Ectodermal cell (in vitro differentiated cells): ENCODE results near the gene ARL17B.
"Not testable (repeated sequence)": the region's sequence is repeated elsewhere in the genome, so short reads cannot be mapped to it uniquely, and the experiment has no call there.

ENCODE experiments used
- H3K27ac ChIP-seq: 2 replicates; pipeline ENCODE4 v1.7.0; 2013; ENCODE audit warnings: mild to moderate bottlenecking, low read depth, low read length; ENCODE audit not compliant: insufficient read depth, poor library complexity, severe bottlenecking
- H3K27me3 ChIP-seq: 2 replicates; pipeline ENCODE4 v1.7.0; 2013; ENCODE audit warnings: mild to moderate bottlenecking, low read length; ENCODE audit not compliant: insufficient read depth, control insufficient read depth, poor library complexity, severe bottlenecking
- H3K36me3 ChIP-seq: one replicate; pipeline ENCODE4 v1.7.0; 2013; ENCODE audit warnings: low read length; ENCODE audit not compliant: control insufficient read depth, insufficient read depth
- H3K4me1 ChIP-seq: one replicate; pipeline ENCODE4 v1.7.0; 2013; ENCODE audit warnings: low read length; ENCODE audit not compliant: control insufficient read depth, insufficient read depth
- H3K4me3 ChIP-seq: 2 replicates; pipeline ENCODE4 v1.7.0; 2013; ENCODE audit warnings: low read depth, low read length, control low read depth; ENCODE audit not compliant: insufficient read depth
- H3K9me3 ChIP-seq: 2 replicates; pipeline ENCODE4 v1.7.0; 2013; ENCODE audit warnings: mild to moderate bottlenecking, low read length, moderate library complexity; ENCODE audit not compliant: control insufficient read depth
- WGBS, 2 experiments: methylation state at CpG; one replicate each; pipeline ENCODE4 v1.1.7; 2013; ENCODE audit warnings: missing lambda C conversion rate in 2 of 2; 5-methylcytosine and 5-hydroxymethylcytosine counted together

Gene ARL17B

GRCh38 chr17:46372236-46373229 lies 11.0 kb upstream of the ARL17B start:
- not testable (repeated sequence) for H3K36me3 ChIP-seq, H3K27ac ChIP-seq, H3K4me1 ChIP-seq, H3K9me3 ChIP-seq, H3K4me3 ChIP-seq, H3K27me3 ChIP-seq
- no CpG with 5 or more reads among the region's 95 CpGs for WGBS, 2 experiments

- H3K9me3 ChIP-seq, result not testable (repeated sequence)
- no CpG with 5 or more reads among the region's 3 CpGs for WGBS, 2 experiments
Measured at GRCh38 chr17:46367520-46367919, 6.0 kb upstream of the ARL17B start.

GRCh38 chr17:46361145-46361735 lies 326 bp downstream of the ARL17B start:
- not testable (repeated sequence) for H3K27ac ChIP-seq, H3K9me3 ChIP-seq, H3K36me3 ChIP-seq, H3K27me3 ChIP-seq, H3K4me3 ChIP-seq, H3K4me1 ChIP-seq
- no CpG with 5 or more reads among the region's 42 CpGs for WGBS, 2 experiments

More at GRCh38 chr17:46367520-46367919, 6.0 kb upstream of the ARL17B start:
- not testable (repeated sequence) for H3K27ac ChIP-seq, H3K4me1 ChIP-seq, H3K4me3 ChIP-seq, H3K36me3 ChIP-seq, H3K27me3 ChIP-seq

- no CpG with 5 or more reads among the region's 4 CpGs for WGBS, 2 experiments
- not testable (repeated sequence) for H3K4me1 ChIP-seq
Measured at GRCh38 chr17:46353856-46354255, 7.7 kb downstream of the ARL17B start.

GRCh38 chr17:46349060-46349459 lies 12.5 kb downstream of the ARL17B start:
- H3K4me1 ChIP-seq, H3K9me3 ChIP-seq, H3K27ac ChIP-seq, H3K36me3 ChIP-seq, H3K4me3 ChIP-seq, H3K27me3 ChIP-seq: not testable (repeated sequence)
- no CpG with 5 or more reads among the region's 1 CpG for WGBS, 2 experiments

More at GRCh38 chr17:46353856-46354255, 7.7 kb downstream of the ARL17B start:
- not testable (repeated sequence) for H3K36me3 ChIP-seq, H3K27ac ChIP-seq, H3K9me3 ChIP-seq, H3K27me3 ChIP-seq, H3K4me3 ChIP-seq

- not testable (repeated sequence) for H3K36me3 ChIP-seq, H3K27me3 ChIP-seq, H3K27ac ChIP-seq, H3K4me3 ChIP-seq, H3K4me1 ChIP-seq, H3K9me3 ChIP-seq
- no CpG with 5 or more reads among the region's 2 CpGs for WGBS, 2 experiments
Measured at GRCh38 chr17:46348345-46348744, 13.2 kb downstream of the ARL17B start.

- H3K4me3 ChIP-seq, H3K36me3 ChIP-seq, H3K4me1 ChIP-seq, H3K9me3 ChIP-seq, H3K27me3 ChIP-seq, H3K27ac ChIP-seq: not testable (repeated sequence)
- no CpG with 5 or more reads among the region's 3 CpGs for WGBS, 2 experiments
Measured at GRCh38 chr17:46342131-46342530, 19.4 kb downstream of the ARL17B start.

- no CpG with 5 or more reads among the region's 19 CpGs for WGBS, 2 experiments
- H3K36me3 ChIP-seq, result not testable (repeated sequence)
Measured at GRCh38 chr17:46341220-46341619, 20.3 kb downstream of the ARL17B start.

GRCh38 chr17:46294831-46295230 lies 66.7 kb downstream of the ARL17B start, which contains the start of gene LRRC37A:
Gene LRRC37A (plus strand): TSS chr17:46295131. CDS start chr17:46295134, 3 bp downstream.
- not testable (repeated sequence) for H3K36me3 ChIP-seq, H3K27me3 ChIP-seq, H3K27ac ChIP-seq, H3K4me1 ChIP-seq, H3K4me3 ChIP-seq, H3K9me3 ChIP-seq
- WGBS, 2 experiments, result no CpG with 5 or more reads among the region's 16 CpGs

More at GRCh38 chr17:46341220-46341619, 20.3 kb downstream of the ARL17B start:
- H3K27ac ChIP-seq, H3K27me3 ChIP-seq, H3K4me3 ChIP-seq, H3K4me1 ChIP-seq, H3K9me3 ChIP-seq: not testable (repeated sequence)

- H3K4me3 ChIP-seq, H3K27me3 ChIP-seq, H3K36me3 ChIP-seq, H3K9me3 ChIP-seq, H3K4me1 ChIP-seq, H3K27ac ChIP-seq: not testable (repeated sequence)
- WGBS, 2 experiments, result 84 to 92% methylated on average over 7 of the region's 8 CpGs
Measured at GRCh38 chr17:46291618-46292017, 69.9 kb downstream of the ARL17B start.
